GM12878 (cell line): ENCODE results near the gene GEMIN8. TPM values are rescaled to one million over a fixed set of nuclear protein-coding genes. Genes with fewer than 3 reads are reported as not detected.

Experiments used
- ATAC-seq: fragments of 200-7000 bp; cut with Tn5 transposase; 3 replicates; pipeline ENCODE4 v1.9.1; 2020; ENCODE audit warnings: mild to moderate bottlenecking, moderate library complexity
- BruUV-seq: library from RNA; stranded (reverse); fragments of 400-500 nt; replicated peaks from 2 replicates; lab custom pipeline; 2021; lab: Mats Ljungman, UMichigan
- CTCF ChIA-PET: fragments of 300-600 bp; sonication (Branson Sonifier 250); formaldehyde crosslinking; extraction: SDS; loops from one replicate; lab custom pipeline; 2021; ENCODE audit warnings: inconsistent platforms; lab: Yijun Ruan, JAX
- POLR2A ChIA-PET: fragments of 350-600 bp; formaldehyde crosslinking; extraction: SDS; loops from one replicate; lab custom pipeline; 2021; ENCODE audit warnings: inconsistent platforms; lab: Charles Lee
- RAD21 ChIA-PET: fragments of 300-600 bp; sonication (Branson Sonifier 250); formaldehyde crosslinking; loops from one replicate; lab custom pipeline; 2023; ENCODE audit warnings: antibody characterized with exemption; ENCODE audit not compliant: unreplicated experiment; lab: Charles Lee
- SMC1A ChIA-PET: fragments of 300-600 bp; sonication (Branson Sonifier 250); formaldehyde crosslinking; loops from one replicate; lab custom pipeline; 2023; ENCODE audit not compliant: unreplicated experiment, uncharacterized antibody; lab: Charles Lee
- DNase-seq: peaks from one replicate; pipeline ENCODE4 v3.0.0-alpha.2; 2011; ENCODE audit warnings: low read depth, low spot score
- FAIRE-seq: peaks from 3 replicates; lab custom pipeline; 2011; peaks lifted over from hg19 to GRCh38; lab: Jason Lieb, UNC
- H2AFZ ChIP-seq: 2 replicates; pipeline ENCODE4 v1.6.0; 2011; ENCODE audit warnings: low read depth, low read length, control low read depth; ENCODE audit not compliant: control insufficient read depth
- H3K27ac ChIP-seq: 2 replicates; pipeline ENCODE4 v1.5.1; 2011; ENCODE audit warnings: control low read depth; ENCODE audit not compliant: control insufficient read depth, insufficient read depth
- H3K27me3 ChIP-seq, 2 experiments: replicated peaks in 1 of 2; 2 replicates each; pipeline versions ENCODE4 v1.6.0 to v1.6.1; 2011; ENCODE audit warnings: low read length in 1 of 2; ENCODE audit not compliant: control insufficient read depth in 2 of 2, insufficient read depth in 2 of 2
- H3K36me3 ChIP-seq, 2 experiments: 2 replicates each; pipeline ENCODE4 v1.5.1; 2011; ENCODE audit warnings: low read length in 1 of 2; ENCODE audit not compliant: control insufficient read depth in 2 of 2, insufficient read depth in 2 of 2
- H3K4me1 ChIP-seq: 2 replicates; pipeline ENCODE4 v1.6.1; 2011; ENCODE audit warnings: mild to moderate bottlenecking, low read length, moderate library complexity, mixed read lengths; ENCODE audit not compliant: control insufficient read depth, insufficient read depth
- H3K4me2 ChIP-seq: 2 replicates; pipeline ENCODE4 v1.6.0; 2011; ENCODE audit warnings: control low read depth; ENCODE audit not compliant: control insufficient read depth, insufficient read depth
- H3K4me3 ChIP-seq: fragments of 200-600 bp; sonication (generic); 2 replicates; pipeline ENCODE4 v1.5.1; 2016
- H3K79me2 ChIP-seq: 2 replicates; pipeline ENCODE4 v1.6.0; 2011; ENCODE audit warnings: low read length; ENCODE audit not compliant: control insufficient read depth, insufficient read depth
- H3K9ac ChIP-seq: 2 replicates; pipeline ENCODE4 v1.8.0; 2011; ENCODE audit warnings: low read length, control low read depth, mixed read lengths; ENCODE audit not compliant: control insufficient read depth, insufficient read depth
- H3K9me3 ChIP-seq: replicated peaks from 3 replicates; pipeline ENCODE4 v1.5.1; 2011; ENCODE audit warnings: mild to moderate bottlenecking, low read length; ENCODE audit not compliant: control insufficient read depth, insufficient read depth
- H4K20me1 ChIP-seq: 2 replicates; pipeline ENCODE4 v1.6.0; 2011; ENCODE audit not compliant: control insufficient read depth, insufficient read depth
- BCL11A ChIP-seq: IDR thresholded peaks from 2 replicates; pipeline ENCODE4 v1.6.1; 2011; ENCODE audit warnings: low read depth, low read length
- CHD1 ChIP-seq: IDR thresholded peaks from 2 replicates; pipeline ENCODE4 v1.6.1; 2012; ENCODE audit warnings: low read depth, low read length, improper control_type of control experiment
- E2F4 ChIP-seq: IDR thresholded peaks from 2 replicates; pipeline ENCODE4 v1.6.1; 2012; ENCODE audit warnings: low read depth, low read length, improper control_type of control experiment
- MEF2B ChIP-seq: fragments of 450-650 bp; IDR thresholded peaks from 2 replicates; pipeline ENCODE4 v1.6.1; 2018; ENCODE audit warnings: mild to moderate bottlenecking, moderate library complexity; ENCODE audit not compliant: partially characterized antibody, poor library complexity, severe bottlenecking
- SREBF1 ChIP-seq: IDR thresholded peaks from 2 replicates; pipeline ENCODE4 v1.6.1; 2012; ENCODE audit warnings: mild to moderate bottlenecking, low read length
- TCF7 ChIP-seq: IDR thresholded peaks from 2 replicates; pipeline ENCODE4 v1.6.1; 2014; ENCODE audit warnings: antibody characterized with exemption, borderline replicate concordance
- WGBS: methylation state at CpG from one replicate; pipeline ENCODE4 v1.1.6; 2016; ENCODE audit warnings: low lambda C conversion rate; ENCODE audit not compliant: insufficient replicate concordance, insufficient coverage; ENCODE audit errors: missing lambda C conversion rate; 5-methylcytosine and 5-hydroxymethylcytosine counted together
- in situ Hi-C: fragments of 300-500 bp; cut with MboI; formaldehyde crosslinking; loops from 9 replicates; pipeline ENCODE4 v1.14.3; 2018; ENCODE audit warnings: mixed read lengths
- intact Hi-C: fragments of 100-400 bp; cut with micrococcal nuclease; formaldehyde crosslinking; loops from one replicate; pipeline ENCODE4 v1.14.2; 2022; ENCODE audit not compliant: unreplicated experiment
- polyA plus RNA-seq, 11 experiments: library from polyadenylated mRNA; depleted of rRNA in 4 of 11; unstranded in 6 of 11; stranded (reverse) in 5 of 11; fragments of >200 nt; fragmentation: Nextera tagmentation in 4 of 11; fragmentation: Illumina TruSeq in 1 of 11; extraction: Ambion mirVana in 4 of 11; extraction: Trizol in 1 of 11; gene quantifications; 1 replicate in 1 of 11; 2 replicates in 10 of 11; pipeline versions ENCODE4 v1.2.1 to v1.2.3, GENCODE V29; 2011 to 2016; ENCODE audit warnings: inconsistent platforms in 2 of 11, missing spikeins in 2 of 11, low read depth in 1 of 11
- total RNA-seq, 4 experiments: library from RNA; depleted of rRNA in 3 of 4; stranded (reverse); fragments of >200 nt in 3 of 4; fragmentation: Illumina TruSeq in 1 of 4; extraction: Trizol in 1 of 4; gene quantifications; 2 replicates each; pipeline versions ENCODE4 v1.2.1 to v1.2.3, GENCODE V29; 2013 to 2021
- TF ChIP-seq, protein P1 (sequence below): IDR thresholded peaks from 2 replicates; pipeline ENCODE4 v1.6.1; 2011; ENCODE audit warnings: borderline replicate concordance, low read depth, mild to moderate bottlenecking, moderate library complexity, mixed read lengths, low read length; ENCODE audit not compliant: insufficient read depth; ENCODE audit errors: extremely low read length
- TF ChIP-seq, protein P2 (sequence below): IDR thresholded peaks from 2 replicates; pipeline ENCODE4 v1.6.1; 2011; ENCODE audit warnings: low read depth, low read length, improper control_type of control experiment, borderline replicate concordance

Gene GEMIN8
- total and polyA plus RNA-seq, 10 of the 15 experiments (the other 5 are each of a cell fraction or from before 2014, with no cell fraction given) = 18.4 to 87.0 (median 27.7) TPM

DNA sequence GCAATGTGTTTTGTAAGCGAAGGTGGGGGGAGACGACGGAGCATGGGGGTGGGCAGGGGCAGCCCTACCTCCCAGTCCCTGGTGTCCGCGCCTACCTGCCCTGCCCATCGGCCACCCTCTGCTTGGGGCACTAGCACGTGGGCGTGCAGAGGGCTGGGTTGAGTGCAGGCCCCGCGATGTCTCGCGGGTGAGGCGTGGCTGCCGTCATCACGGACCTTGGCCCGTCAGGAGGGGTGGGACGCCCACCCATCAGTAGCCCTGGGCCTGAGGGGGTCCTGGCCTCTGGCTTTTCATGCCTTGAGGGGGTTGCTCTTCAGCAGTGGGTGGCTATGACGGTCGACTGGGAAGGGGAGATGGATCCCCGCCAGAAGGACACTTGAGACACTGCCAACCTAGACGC, 36.1 kb upstream of the GEMIN8 start:
- ChIA-PET SMC1A (no interaction called here), CTCF (no interaction called here)
- Histone ChIP-seq H3K4me2 (no peak overlapping the region), H3K36me3 (no peaks in the 10 kb centered on the region), H3K4me3 (no peak overlapping the region), H3K9ac (no peak overlapping the region), H3K27ac (no peak overlapping the region)
- no peak for ATAC-seq
- TF ChIP-seq MEF2B = no peak
- TF ChIP-seq, all 136 proteins: peak for 0
- no peaks in the 10 kb centered on the region for H3K4me1 ChIP-seq
- 60% methylated on average over 21 of the region's 21 CpGs for WGBS
- no peaks in the 10 kb centered on the region for H4K20me1 ChIP-seq
- BruUV-seq = no TSS peak
- ChIA-PET RAD21 (no interaction called here), POLR2A (no interaction called here)
- no peaks in the 10 kb centered on the region for H3K9me3 ChIP-seq
- FAIRE-seq (no peak), DNase-seq (no peak)
- intact Hi-C loops = no loop called here
- in situ Hi-C loops = no loop called here
- no peak overlapping the region for H2AFZ ChIP-seq
- H3K79me2 ChIP-seq = no peaks in the 10 kb centered on the region
- no peaks in the 10 kb centered on the region; a peak in 1 of 4 replicates for H3K27me3 ChIP-seq

DNA sequence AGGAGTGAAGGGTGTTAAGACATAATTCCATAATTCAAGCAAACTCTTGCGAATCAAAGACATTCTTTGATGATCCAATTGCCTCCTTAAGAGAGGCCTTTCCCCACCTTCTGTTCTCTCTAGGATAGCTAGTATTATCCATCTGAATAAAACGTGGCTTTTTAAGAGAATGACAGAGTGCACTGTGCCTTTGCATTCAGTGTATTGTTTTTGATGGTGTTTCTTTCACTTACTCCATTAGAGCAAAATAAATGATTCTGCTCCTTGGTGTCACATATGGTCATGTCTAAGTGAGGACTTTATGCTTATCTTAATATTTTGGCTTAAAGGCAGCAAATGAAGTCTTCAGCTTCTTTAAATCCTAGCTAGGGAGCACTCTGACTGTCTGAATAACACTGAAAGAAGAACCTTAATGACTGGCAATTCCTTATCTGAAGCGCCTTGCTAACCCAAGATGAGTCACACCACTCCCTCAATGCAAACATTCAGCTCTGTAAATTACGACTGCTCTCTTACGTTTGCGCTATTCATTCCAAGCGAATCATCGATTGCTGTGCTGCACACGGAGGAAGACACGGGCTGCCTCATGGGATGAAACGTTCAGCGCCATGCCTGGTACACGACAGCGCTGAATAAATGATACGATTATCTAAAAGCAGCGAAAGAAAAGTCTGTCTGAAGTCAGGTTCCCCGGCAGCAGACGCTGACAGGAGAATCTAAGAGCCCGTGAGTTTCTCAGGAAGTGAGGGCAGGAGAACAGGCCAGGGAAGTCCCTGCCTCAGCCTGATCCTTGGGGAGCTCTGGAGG, 35.1 kb upstream of the GEMIN8 start:
- 54% methylated on average over 19 of the region's 19 CpGs for WGBS
- Histone ChIP-seq H3K36me3 (no peaks in the 10 kb centered on the region), H4K20me1 (no peaks in the 10 kb centered on the region), H2AFZ (no peak overlapping the region), H3K4me2 (no peak overlapping the region), H3K79me2 (no peaks in the 10 kb centered on the region), H3K4me1 (no peaks in the 10 kb centered on the region), H3K9ac (no peak overlapping the region), H3K27ac (no peak overlapping the region), H3K9me3 (no peaks in the 10 kb centered on the region), H3K4me3 (no peak overlapping the region), H3K27me3 (no peaks in the 10 kb centered on the region; a peak in 1 of 4 replicates)
- RAD21 ChIA-PET = no interaction called here
- CTCF ChIA-PET = no interaction called here
- SMC1A ChIA-PET = no interaction called here
- ATAC-seq = no peak
- no peak for DNase-seq
- BruUV-seq = no TSS peak
- intact Hi-C loops = no loop called here
- POLR2A ChIA-PET = no interaction called here
- no peak for FAIRE-seq
- in situ Hi-C loops = no loop called here
- TF ChIP-seq TCF7 (no peak), BCL11A (no peak), CHD1 (no peak), E2F4 (no peak), SREBF1 (no peak)
- TF ChIP-seq, protein P1, sequence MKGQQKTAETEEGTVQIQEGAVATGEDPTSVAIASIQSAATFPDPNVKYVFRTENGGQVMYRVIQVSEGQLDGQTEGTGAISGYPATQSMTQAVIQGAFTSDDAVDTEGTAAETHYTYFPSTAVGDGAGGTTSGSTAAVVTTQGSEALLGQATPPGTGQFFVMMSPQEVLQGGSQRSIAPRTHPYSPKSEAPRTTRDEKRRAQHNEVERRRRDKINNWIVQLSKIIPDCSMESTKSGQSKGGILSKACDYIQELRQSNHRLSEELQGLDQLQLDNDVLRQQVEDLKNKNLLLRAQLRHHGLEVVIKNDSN = no peak
- TF ChIP-seq, protein P2, sequence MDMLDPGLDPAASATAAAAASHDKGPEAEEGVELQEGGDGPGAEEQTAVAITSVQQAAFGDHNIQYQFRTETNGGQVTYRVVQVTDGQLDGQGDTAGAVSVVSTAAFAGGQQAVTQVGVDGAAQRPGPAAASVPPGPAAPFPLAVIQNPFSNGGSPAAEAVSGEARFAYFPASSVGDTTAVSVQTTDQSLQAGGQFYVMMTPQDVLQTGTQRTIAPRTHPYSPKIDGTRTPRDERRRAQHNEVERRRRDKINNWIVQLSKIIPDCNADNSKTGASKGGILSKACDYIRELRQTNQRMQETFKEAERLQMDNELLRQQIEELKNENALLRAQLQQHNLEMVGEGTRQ = no peak
